COR-L47 (cell line): Measurements from ENCODE around the gene PRPSAP1.

Experiments
- DNase-seq: peaks from one replicate; lab custom pipeline; 2025; lab: John Stamatoyannopoulos, UW

The PRPSAP1 gene

GRCh38 chr17:76353599-76354316, at the start of gene PRPSAP1:
TSS of gene PRPSAP1 (minus strand) at chr17:76353916. CDS start at chr17:76353703, 213 bp downstream.
- peak; percentile 89 for DNase-seq

- DNase-seq = no peak
Measured at GRCh38 chr17:76402711-76403110, 49.0 kb upstream of the PRPSAP1 start.

- DNase-seq = no peak
Measured at GRCh38 chr17:76399175-76400172, 45.8 kb upstream of the PRPSAP1 start.

GRCh38 chr17:76398523-76399174, 44.9 kb upstream of the PRPSAP1 start:
- no peak for DNase-seq

GRCh38 chr17:76397687-76398522, 44.2 kb upstream of the PRPSAP1 start:
- peak; percentile 57 for DNase-seq

- DNase-seq = no peak
Measured at GRCh38 chr17:76397184-76397583, 43.5 kb upstream of the PRPSAP1 start.

GRCh38 chr17:76395980-76396379, 42.3 kb upstream of the PRPSAP1 start:
- no peak for DNase-seq

GRCh38 chr17:76394166-76394565, 40.5 kb upstream of the PRPSAP1 start:
- no peak for DNase-seq

- DNase-seq = no peak
Measured at GRCh38 chr17:76391200-76391715, 37.5 kb upstream of the PRPSAP1 start.

GRCh38 chr17:76390003-76390421, 36.3 kb upstream of the PRPSAP1 start:
- no peak for DNase-seq

GRCh38 chr17:76388966-76389888, 35.5 kb upstream of the PRPSAP1 start:
- no peak for DNase-seq

- DNase-seq = no peak
Measured at GRCh38 chr17:76386966-76387765, 33.5 kb upstream of the PRPSAP1 start.

GRCh38 chr17:76385892-76386786, 32.4 kb upstream of the PRPSAP1 start:
- peak; percentile 63 for DNase-seq

GRCh38 chr17:76384987-76385891, 31.5 kb upstream of the PRPSAP1 start:
- DNase-seq = no peak

GRCh38 chr17:76384222-76384986, 30.7 kb upstream of the PRPSAP1 start, which contains the start of gene SPHK1:
TSS of gene SPHK1 (plus strand) at chr17:76384609. CDS start at chr17:76385645, 1,036 bp downstream.
- peak; percentile 27 for DNase-seq

- DNase-seq = peak; percentile 12
Measured at GRCh38 chr17:76383546-76384221, 30.0 kb upstream of the PRPSAP1 start.
